H9 (cell line): ENCODE measurements around the gene DNAAF3. TPM values are rescaled to one million over a fixed set of nuclear protein-coding genes. Genes with fewer than 3 reads are reported as not detected.

ENCODE experiments used
- DNase-seq: peaks from one replicate; pipeline ENCODE4 v3.0.0-alpha.2; 2017
- H2AFZ ChIP-seq: one replicate; pipeline ENCODE4 v1.6.1; 2013; ENCODE audit warnings: mild to moderate bottlenecking, low read length, control low read depth, moderate library complexity
- H2AK5ac ChIP-seq: 2 replicates; pipeline ENCODE4 v1.6.1; 2013; ENCODE audit warnings: low read length, control low read depth, mixed read lengths; ENCODE audit not compliant: insufficient read length
- H2BK120ac ChIP-seq: one replicate; pipeline ENCODE4 v1.6.1; 2013; ENCODE audit warnings: low read depth, mild to moderate bottlenecking, low read length, control low read depth, inconsistent platforms; ENCODE audit not compliant: poor library complexity, severe bottlenecking
- H2BK12ac ChIP-seq: 2 replicates; pipeline ENCODE4 v1.6.1; 2013; ENCODE audit warnings: low read length, control low read depth, mixed read lengths, low read depth; ENCODE audit not compliant: insufficient read length
- H2BK15ac ChIP-seq: 2 replicates; pipeline ENCODE4 v1.6.1; 2013; ENCODE audit warnings: low read depth, low read length, control low read depth
- H2BK20ac ChIP-seq: one replicate; pipeline ENCODE4 v1.6.1; 2013; ENCODE audit warnings: low read depth, mild to moderate bottlenecking, low read length, control low read depth, inconsistent platforms; ENCODE audit not compliant: poor library complexity, severe bottlenecking
- H2BK5ac ChIP-seq: 2 replicates; pipeline ENCODE4 v1.6.1; 2013; ENCODE audit warnings: low read length, control low read depth, mixed read lengths; ENCODE audit not compliant: insufficient read length
- H3K14ac ChIP-seq: 2 replicates; pipeline ENCODE4 v1.6.1; 2013; ENCODE audit warnings: low read length, control low read depth; ENCODE audit not compliant: insufficient read depth
- H3K18ac ChIP-seq: 2 replicates; pipeline ENCODE4 v1.6.1; 2013; ENCODE audit warnings: low read depth, mild to moderate bottlenecking, mixed read lengths, low read length, control low read depth; ENCODE audit not compliant: insufficient read length
- H3K23ac ChIP-seq: 2 replicates; pipeline ENCODE4 v1.6.1; 2013; ENCODE audit warnings: low read length, control low read depth, mixed read lengths, low read depth; ENCODE audit not compliant: insufficient read length
- H3K23me2 ChIP-seq: 2 replicates; pipeline ENCODE4 v1.6.1; 2013; ENCODE audit warnings: low read depth, mild to moderate bottlenecking, mixed read lengths, low read length, control low read depth; ENCODE audit not compliant: insufficient read length, poor library complexity, severe bottlenecking
- H3K27ac ChIP-seq: 2 replicates; pipeline ENCODE4 v1.5.1; 2013; ENCODE audit warnings: low read length, control low read depth, mixed read lengths, low read depth; ENCODE audit not compliant: insufficient read length
- H3K27me3 ChIP-seq: 2 replicates; pipeline ENCODE4 v1.6.1; 2013; ENCODE audit warnings: low read length, control low read depth, inconsistent platforms; ENCODE audit not compliant: insufficient read depth
- H3K4ac ChIP-seq: 2 replicates; pipeline ENCODE4 v1.6.1; 2013; ENCODE audit warnings: low read depth, mild to moderate bottlenecking, control low read depth, inconsistent platforms, low read length, moderate library complexity
- H3K4me1 ChIP-seq: 2 replicates; pipeline ENCODE4 v1.6.1; 2013; ENCODE audit warnings: low read length, control low read depth, inconsistent platforms; ENCODE audit not compliant: insufficient read depth
- H3K4me2 ChIP-seq: 2 replicates; pipeline ENCODE4 v1.6.1; 2013; ENCODE audit warnings: low read length, control low read depth, mixed read lengths; ENCODE audit not compliant: insufficient read length, insufficient read depth
- H3K56ac ChIP-seq: 2 replicates; pipeline ENCODE4 v1.6.1; 2013; ENCODE audit warnings: low read depth, mild to moderate bottlenecking, mixed read lengths, low read length, control low read depth; ENCODE audit not compliant: insufficient read length
- H3K79me1 ChIP-seq: 2 replicates; pipeline ENCODE4 v1.6.1; 2013; ENCODE audit warnings: low read depth, mild to moderate bottlenecking, moderate library complexity, low read length, control low read depth, inconsistent platforms; ENCODE audit not compliant: insufficient read depth, poor library complexity, severe bottlenecking
- H3K79me2 ChIP-seq: 2 replicates; pipeline ENCODE4 v1.6.1; 2013; ENCODE audit warnings: low read length, control low read depth, inconsistent platforms; ENCODE audit not compliant: insufficient read depth
- H3K9ac ChIP-seq: 2 replicates; pipeline ENCODE4 v1.6.1; 2013; ENCODE audit warnings: low read length, control low read depth, mixed read lengths; ENCODE audit not compliant: insufficient read length; ENCODE audit errors: extremely low read depth
- H3K9me3 ChIP-seq: one replicate; pipeline ENCODE4 v1.6.1; 2013; ENCODE audit warnings: low read depth, low read length, inconsistent platforms; ENCODE audit not compliant: control insufficient read depth
- H3T11ph ChIP-seq: one replicate; pipeline ENCODE4 v1.6.1; 2013; ENCODE audit warnings: mild to moderate bottlenecking, low read length, control low read depth, inconsistent platforms
- H4K20me1 ChIP-seq: one replicate; pipeline ENCODE4 v1.6.1; 2013; ENCODE audit not compliant: control insufficient read depth, insufficient read length, insufficient read depth
- H4K5ac ChIP-seq: 2 replicates; pipeline ENCODE4 v1.6.1; 2013; ENCODE audit warnings: low read depth, mild to moderate bottlenecking, mixed read lengths, low read length, control low read depth; ENCODE audit not compliant: insufficient read length
- H4K8ac ChIP-seq: replicated peaks from 2 replicates; pipeline ENCODE4 v1.6.1; 2013; ENCODE audit warnings: low read length, control low read depth, mixed read lengths, low read depth; ENCODE audit not compliant: insufficient read length
- H4K91ac ChIP-seq: 2 replicates; pipeline ENCODE4 v1.6.1; 2013; ENCODE audit warnings: low read depth, mild to moderate bottlenecking, moderate library complexity, mixed read lengths, low read length, control low read depth; ENCODE audit not compliant: insufficient read length
- H3K27ac Mint-ChIP-seq, 3 experiments: 2 replicates in 2 of 3; 3 replicates in 1 of 3; pipeline ENCODE4 v1.8.0; 2020 to 2021; ENCODE audit warnings: mixed read lengths in 3 of 3, mild to moderate bottlenecking in 1 of 3, moderate library complexity in 1 of 3
- H3K27me3 Mint-ChIP-seq: 2 replicates; pipeline ENCODE4 v1.8.0; 2021; ENCODE audit warnings: low read depth, mild to moderate bottlenecking, moderate library complexity, mixed read lengths
- H3K36me3 Mint-ChIP-seq, 3 experiments: 2 replicates in 2 of 3; 3 replicates in 1 of 3; pipeline ENCODE4 v1.8.0; 2020 to 2021; ENCODE audit warnings: low read depth in 3 of 3, mixed read lengths in 3 of 3; ENCODE audit not compliant: insufficient read depth in 1 of 3
- H3K4me1 Mint-ChIP-seq, 2 experiments: 2 replicates each; pipeline ENCODE4 v1.8.0; 2020; ENCODE audit warnings: mixed read lengths in 2 of 2
- H3K4me3 Mint-ChIP-seq, 2 experiments: 2 replicates in 1 of 2; 3 replicates in 1 of 2; pipeline ENCODE4 v1.8.0; 2020 to 2021; ENCODE audit warnings: mild to moderate bottlenecking in 2 of 2, mixed read lengths in 2 of 2, moderate library complexity in 1 of 2
- H3K9me3 Mint-ChIP-seq, 2 experiments: 2 replicates in 1 of 2; 3 replicates in 1 of 2; pipeline ENCODE4 v1.8.0; 2020; ENCODE audit warnings: mild to moderate bottlenecking in 2 of 2, mixed read lengths in 2 of 2, moderate library complexity in 1 of 2
- WGBS: extraction: QIAGEN DNeasy Blood & Tissue Kit; methylation state at CpG from one replicate; pipeline ENCODE4 v1.1.7; 2013; ENCODE audit warnings: missing lambda C conversion rate, low lambda C conversion rate, mixed read lengths; ENCODE audit not compliant: insufficient read length; ENCODE audit errors: extremely low coverage; 5-methylcytosine and 5-hydroxymethylcytosine counted together
- total RNA-seq: library from RNA; stranded (reverse); gene quantifications from 2 replicates; pipeline ENCODE4 v1.2.1, GENCODE V29; 2021
- TF ChIP-seq, protein P1 (sequence below): fragments of 200-600 bp; sonication (generic); conservative IDR thresholded peaks from 3 replicates; pipeline ENCODE4 v1.8.0; 2021; ENCODE audit warnings: antibody characterized with exemption, mild to moderate bottlenecking

The DNAAF3 gene
- total RNA-seq, 1 experiment from 2014 or later = 4.6 TPM

DNA sequence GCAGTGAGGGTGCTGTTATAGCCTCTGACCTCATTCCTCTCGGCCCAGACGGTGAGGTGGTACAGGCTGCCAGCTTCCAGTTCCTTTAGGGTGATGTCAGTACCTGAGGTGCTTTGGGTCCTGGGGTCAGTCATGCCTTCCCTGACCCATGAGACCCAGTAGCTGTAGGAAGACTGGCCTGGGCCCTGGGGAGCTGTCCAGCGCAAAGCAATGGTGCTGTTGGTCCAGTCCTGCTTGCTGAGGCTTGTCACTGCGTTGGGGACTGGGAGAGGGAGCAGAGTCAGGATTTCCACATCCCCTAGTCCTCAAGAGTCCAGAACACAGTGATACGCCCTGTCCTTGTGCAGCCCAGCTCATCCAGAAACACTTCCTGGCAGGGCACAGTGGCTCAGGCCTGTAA, 32.2 kb upstream of the DNAAF3 start:
- no peak overlapping the region for H3K9ac ChIP-seq
- no peak overlapping the region for H4K91ac ChIP-seq
- no peak overlapping the region for H2BK15ac ChIP-seq
- TF ChIP-seq, protein P1, sequence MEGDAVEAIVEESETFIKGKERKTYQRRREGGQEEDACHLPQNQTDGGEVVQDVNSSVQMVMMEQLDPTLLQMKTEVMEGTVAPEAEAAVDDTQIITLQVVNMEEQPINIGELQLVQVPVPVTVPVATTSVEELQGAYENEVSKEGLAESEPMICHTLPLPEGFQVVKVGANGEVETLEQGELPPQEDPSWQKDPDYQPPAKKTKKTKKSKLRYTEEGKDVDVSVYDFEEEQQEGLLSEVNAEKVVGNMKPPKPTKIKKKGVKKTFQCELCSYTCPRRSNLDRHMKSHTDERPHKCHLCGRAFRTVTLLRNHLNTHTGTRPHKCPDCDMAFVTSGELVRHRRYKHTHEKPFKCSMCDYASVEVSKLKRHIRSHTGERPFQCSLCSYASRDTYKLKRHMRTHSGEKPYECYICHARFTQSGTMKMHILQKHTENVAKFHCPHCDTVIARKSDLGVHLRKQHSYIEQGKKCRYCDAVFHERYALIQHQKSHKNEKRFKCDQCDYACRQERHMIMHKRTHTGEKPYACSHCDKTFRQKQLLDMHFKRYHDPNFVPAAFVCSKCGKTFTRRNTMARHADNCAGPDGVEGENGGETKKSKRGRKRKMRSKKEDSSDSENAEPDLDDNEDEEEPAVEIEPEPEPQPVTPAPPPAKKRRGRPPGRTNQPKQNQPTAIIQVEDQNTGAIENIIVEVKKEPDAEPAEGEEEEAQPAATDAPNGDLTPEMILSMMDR = no peak
- no peak overlapping the region for H3K4me2 ChIP-seq
- H3K27ac Mint-ChIP-seq = no peak overlapping the region
- no peaks in the 10 kb centered on the region for H3K4me1 ChIP-seq
- H4K5ac ChIP-seq = no peak overlapping the region
- peaks cover 0 to 2% of the 10 kb centered on the region in 2 experiments; a peak in 1 of 4 replicates for H3K4me1 Mint-ChIP-seq
- H3K79me2 ChIP-seq = no peaks in the 10 kb centered on the region
- no CpG with 5 or more reads among the region's 5 CpGs for WGBS
- no peak overlapping the region for H3K23ac ChIP-seq
- no peak overlapping the region for H3K18ac ChIP-seq
- no peak overlapping the region for H3K56ac ChIP-seq
- DNase-seq = no peak
- H3K14ac ChIP-seq = no peak overlapping the region
- no peak overlapping the region for H3T11ph ChIP-seq
- H3K4ac ChIP-seq = no peak overlapping the region
- no peaks in the 10 kb centered on the region for H3K23me2 ChIP-seq
- H3K79me1 ChIP-seq = no peaks in the 10 kb centered on the region
- no peak overlapping the region for H3K4me3 Mint-ChIP-seq
- H3K27me3 ChIP-seq = no peaks in the 10 kb centered on the region
- H2BK120ac ChIP-seq = no peak overlapping the region
- H3K27me3 Mint-ChIP-seq = peaks cover 33% of the 10 kb centered on the region
- no peak overlapping the region for H4K8ac ChIP-seq
- no peaks in the 10 kb centered on the region for H3K36me3 Mint-ChIP-seq
- H3K27ac ChIP-seq = no peak overlapping the region
- H2BK20ac ChIP-seq = no peak overlapping the region
- no peak overlapping the region for H2BK12ac ChIP-seq
- H3K9me3 Mint-ChIP-seq = no peaks in the 10 kb centered on the region; a peak in 2 of 5 replicates
- no peaks in the 10 kb centered on the region for H3K9me3 ChIP-seq
- H2AFZ ChIP-seq = no peak overlapping the region
- no peak overlapping the region for H2AK5ac ChIP-seq
- H4K20me1 ChIP-seq = no peaks in the 10 kb centered on the region
- no peak overlapping the region for H2BK5ac ChIP-seq
